K562 (cell line): ENCODE measurements around the gene PRDM8. TPM values are rescaled to one million over a fixed set of nuclear protein-coding genes. Genes with fewer than 3 reads are reported as not detected.

Source experiments
- ADNP ChIP-seq: fragments of 200-800 bp; sonication (Bioruptor generic); IDR thresholded peaks from 2 replicates; pipeline ENCODE4 v1.6.1; 2016; ENCODE audit warnings: missing genetic modification characterization, missing compliant biosample characterization
- DIDO1 ChIP-seq: fragments of 450-650 bp; IDR thresholded peaks from 2 replicates; pipeline ENCODE4 v1.6.1; 2016; ENCODE audit warnings: low read depth, missing biosample characterization, missing genetic modification characterization
- ETS2 ChIP-seq: IDR thresholded peaks from 2 replicates; pipeline ENCODE4 v1.6.1; 2016; ENCODE audit warnings: borderline replicate concordance, missing genetic modification characterization, mild to moderate bottlenecking, moderate library complexity, missing compliant biosample characterization; ENCODE audit not compliant: poor library complexity, severe bottlenecking
- FIP1L1 ChIP-seq: fragments of 200-400 bp; formaldehyde crosslinking; IDR thresholded peaks from 2 replicates; pipeline ENCODE4 v1.6.1; 2018; ENCODE audit warnings: mild to moderate bottlenecking, low read depth, low read length; ENCODE audit not compliant: poor library complexity, severe bottlenecking
- HDAC8 ChIP-seq: fragments of 450-650 bp; IDR thresholded peaks from 2 replicates; pipeline ENCODE4 v1.6.1; 2016; ENCODE audit warnings: mild to moderate bottlenecking, missing genetic modification characterization, moderate library complexity, missing compliant biosample characterization
- HMG20A ChIP-seq: fragments of 450-650 bp; formaldehyde crosslinking; conservative IDR thresholded peaks from 2 replicates; pipeline ENCODE4 v1.4.0; 2020; ENCODE audit warnings: mild to moderate bottlenecking, mixed read lengths
- KAT8 ChIP-seq: fragments of 450-650 bp; IDR thresholded peaks from 2 replicates; pipeline ENCODE4 v1.6.1; 2016; ENCODE audit warnings: low read depth, mild to moderate bottlenecking
- KDM4B ChIP-seq, 2 experiments: fragments of 450-650 bp in 1 of 2; sonication (generic) in 1 of 2; IDR thresholded peaks; 2 replicates each; pipeline ENCODE4 v1.6.1; 2016 to 2017; ENCODE audit warnings: borderline replicate concordance in 2 of 2, antibody characterized with exemption in 1 of 2, low read depth in 1 of 2, mild to moderate bottlenecking in 1 of 2
- LEF1 ChIP-seq: fragments of 450-650 bp; IDR thresholded peaks from 2 replicates; pipeline ENCODE4 v1.6.1; 2016; ENCODE audit warnings: mild to moderate bottlenecking
- POLR3A ChIP-seq: IDR thresholded peaks from 2 replicates; pipeline ENCODE4 v1.6.1; 2011; ENCODE audit warnings: borderline replicate concordance, mild to moderate bottlenecking, moderate library complexity; ENCODE audit not compliant: insufficient read length, insufficient read depth; ENCODE audit errors: extremely low read depth
- TCF7L2 ChIP-seq: fragments of 150-350 bp; IDR thresholded peaks from 2 replicates; pipeline ENCODE4 v1.6.1; 2016; ENCODE audit warnings: low read depth, mild to moderate bottlenecking, low read length, moderate library complexity
- TFAM ChIP-seq: fragments of 250-450 bp; sonication (Bioruptor Pico); conservative IDR thresholded peaks from 2 replicates; pipeline ENCODE4 v1.5.0; 2021; ENCODE audit warnings: mild to moderate bottlenecking, moderate library complexity
- TRIM24 ChIP-seq, 2 experiments: fragments of 450-650 bp; IDR thresholded peaks; 2 replicates each; pipeline ENCODE4 v1.6.1; 2016
- polyA plus RNA-seq, 8 experiments: library from polyadenylated mRNA; depleted of rRNA in 4 of 8; stranded (reverse) in 5 of 8; unstranded in 3 of 8; fragments of >200 nt; fragmentation: Nextera tagmentation in 2 of 8; fragmentation: Illumina TruSeq in 1 of 8; extraction: Ambion mirVana in 2 of 8; extraction: Trizol in 1 of 8; gene quantifications; 2 replicates each; pipeline versions ENCODE4 v1.2.1 to v1.2.3, GENCODE V29; 2011 to 2014; ENCODE audit warnings: inconsistent platforms in 1 of 8, missing spikeins in 1 of 8
- total RNA-seq, 7 experiments: library from RNA; depleted of rRNA in 6 of 7; stranded (reverse); fragments of >200 nt in 6 of 7; fragmentation: Illumina TruSeq in 2 of 7; extraction: Trizol in 2 of 7; gene quantifications; 2 replicates each; pipeline versions ENCODE4 v1.2.1 to v1.2.3, GENCODE V29; 2011 to 2021; ENCODE audit warnings: low replicate concordance in 1 of 7
- TF ChIP-seq, protein P1 (sequence below): fragments of 150-350 bp; conservative IDR thresholded peaks from 2 replicates; pipeline ENCODE4 v1.6.1; 2014; ENCODE audit warnings: low read length
- TF ChIP-seq, protein P2 (sequence below): fragments of 450-650 bp; formaldehyde crosslinking; IDR thresholded peaks from 2 replicates; pipeline ENCODE4 v1.4.0; 2022; ENCODE audit warnings: mild to moderate bottlenecking, moderate library complexity
- TF ChIP-seq, protein P3 (sequence below): fragments of 450-650 bp; IDR thresholded peaks from 2 replicates; pipeline ENCODE4 v1.6.1; 2016; ENCODE audit warnings: mild to moderate bottlenecking
- TF ChIP-seq, protein P4 (sequence below): sonication (generic); formaldehyde crosslinking; IDR thresholded peaks from 2 replicates; pipeline ENCODE4 v1.9.0; 2022; ENCODE audit warnings: mild to moderate bottlenecking, missing genetic modification reagents
- TF ChIP-seq, protein P5 (sequence below): fragments of 450-650 bp; formaldehyde crosslinking; IDR thresholded peaks from 2 replicates; pipeline ENCODE4 v1.4.0; 2020; ENCODE audit warnings: mild to moderate bottlenecking, moderate library complexity

PRDM8 gene
- total and polyA plus RNA-seq, 9 of the 15 experiments (the other 6 are each of a cell fraction or from before 2014, with no cell fraction given) = 0.40 TPM; not detected in 8

DNA sequence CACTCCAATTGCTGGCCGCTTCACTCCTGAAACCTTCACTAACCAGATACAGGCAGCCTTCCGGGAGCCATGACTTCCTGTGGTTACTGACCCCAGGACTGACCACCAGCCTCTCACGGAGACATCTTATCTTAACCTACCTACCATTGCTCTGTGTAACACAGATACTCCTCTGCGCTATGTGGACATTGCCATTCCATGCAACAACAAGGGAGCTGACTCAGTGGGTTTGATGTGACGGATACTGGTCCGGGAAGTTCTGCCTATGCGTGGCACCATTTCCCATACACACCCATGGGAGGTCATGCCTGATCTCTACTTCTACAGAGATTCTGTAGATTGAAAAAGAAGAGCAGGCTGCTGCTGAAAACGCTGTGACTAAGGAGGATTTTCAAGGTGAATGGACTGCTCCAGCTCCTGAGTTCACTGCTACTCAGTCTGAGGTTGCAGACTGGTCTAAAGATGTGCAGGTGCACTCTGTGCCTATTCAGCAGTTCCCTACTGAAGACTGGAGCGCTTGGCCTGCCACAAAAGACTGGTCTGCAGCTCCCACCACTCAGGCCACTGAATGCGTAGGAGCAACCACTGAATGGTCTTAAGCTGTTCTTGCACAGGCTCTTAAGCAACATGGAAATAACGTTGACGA is 35.8 kb upstream of the PRDM8 start (continued):
- TF ChIP-seq, protein P1, sequence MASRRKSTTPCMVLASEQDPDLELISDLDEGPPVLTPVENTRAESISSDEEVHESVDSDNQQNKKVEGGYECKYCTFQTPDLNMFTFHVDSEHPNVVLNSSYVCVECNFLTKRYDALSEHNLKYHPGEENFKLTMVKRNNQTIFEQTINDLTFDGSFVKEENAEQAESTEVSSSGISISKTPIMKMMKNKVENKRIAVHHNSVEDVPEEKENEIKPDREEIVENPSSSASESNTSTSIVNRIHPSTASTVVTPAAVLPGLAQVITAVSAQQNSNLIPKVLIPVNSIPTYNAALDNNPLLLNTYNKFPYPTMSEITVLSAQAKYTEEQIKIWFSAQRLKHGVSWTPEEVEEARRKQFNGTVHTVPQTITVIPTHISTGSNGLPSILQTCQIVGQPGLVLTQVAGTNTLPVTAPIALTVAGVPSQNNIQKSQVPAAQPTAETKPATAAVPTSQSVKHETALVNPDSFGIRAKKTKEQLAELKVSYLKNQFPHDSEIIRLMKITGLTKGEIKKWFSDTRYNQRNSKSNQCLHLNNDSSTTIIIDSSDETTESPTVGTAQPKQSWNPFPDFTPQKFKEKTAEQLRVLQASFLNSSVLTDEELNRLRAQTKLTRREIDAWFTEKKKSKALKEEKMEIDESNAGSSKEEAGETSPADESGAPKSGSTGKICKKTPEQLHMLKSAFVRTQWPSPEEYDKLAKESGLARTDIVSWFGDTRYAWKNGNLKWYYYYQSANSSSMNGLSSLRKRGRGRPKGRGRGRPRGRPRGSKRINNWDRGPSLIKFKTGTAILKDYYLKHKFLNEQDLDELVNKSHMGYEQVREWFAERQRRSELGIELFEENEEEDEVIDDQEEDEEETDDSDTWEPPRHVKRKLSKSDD = no peak
- TF ChIP-seq HDAC8 (tag) (no peak), POLR3A (no peak), TCF7L2 (no peak), KDM4B (IDR thresholded peaks at IDR 0.05; ENCODE audit: borderline replicate concordance in 2 of 2, low read depth in 1 of 2) (no peak), ADNP (tag) (no peak), KAT8 (no peak), LEF1 (no peak), HMG20A (CRISPR knock-in tag) (no peak), DIDO1 (no peak), ETS2 (no peak), TRIM24 (IDR thresholded peaks at IDR 0.05) (peak in 1 of 2 experiments; percentile 48; a peak in 1 of 4 replicates), TFAM (CRISPR knock-in tag) (no peak), FIP1L1 (no peak)
- TF ChIP-seq, protein P2, sequence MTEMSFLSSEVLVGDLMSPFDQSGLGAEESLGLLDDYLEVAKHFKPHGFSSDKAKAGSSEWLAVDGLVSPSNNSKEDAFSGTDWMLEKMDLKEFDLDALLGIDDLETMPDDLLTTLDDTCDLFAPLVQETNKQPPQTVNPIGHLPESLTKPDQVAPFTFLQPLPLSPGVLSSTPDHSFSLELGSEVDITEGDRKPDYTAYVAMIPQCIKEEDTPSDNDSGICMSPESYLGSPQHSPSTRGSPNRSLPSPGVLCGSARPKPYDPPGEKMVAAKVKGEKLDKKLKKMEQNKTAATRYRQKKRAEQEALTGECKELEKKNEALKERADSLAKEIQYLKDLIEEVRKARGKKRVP (CRISPR knock-in tag) = no peak
- TF ChIP-seq, protein P3, sequence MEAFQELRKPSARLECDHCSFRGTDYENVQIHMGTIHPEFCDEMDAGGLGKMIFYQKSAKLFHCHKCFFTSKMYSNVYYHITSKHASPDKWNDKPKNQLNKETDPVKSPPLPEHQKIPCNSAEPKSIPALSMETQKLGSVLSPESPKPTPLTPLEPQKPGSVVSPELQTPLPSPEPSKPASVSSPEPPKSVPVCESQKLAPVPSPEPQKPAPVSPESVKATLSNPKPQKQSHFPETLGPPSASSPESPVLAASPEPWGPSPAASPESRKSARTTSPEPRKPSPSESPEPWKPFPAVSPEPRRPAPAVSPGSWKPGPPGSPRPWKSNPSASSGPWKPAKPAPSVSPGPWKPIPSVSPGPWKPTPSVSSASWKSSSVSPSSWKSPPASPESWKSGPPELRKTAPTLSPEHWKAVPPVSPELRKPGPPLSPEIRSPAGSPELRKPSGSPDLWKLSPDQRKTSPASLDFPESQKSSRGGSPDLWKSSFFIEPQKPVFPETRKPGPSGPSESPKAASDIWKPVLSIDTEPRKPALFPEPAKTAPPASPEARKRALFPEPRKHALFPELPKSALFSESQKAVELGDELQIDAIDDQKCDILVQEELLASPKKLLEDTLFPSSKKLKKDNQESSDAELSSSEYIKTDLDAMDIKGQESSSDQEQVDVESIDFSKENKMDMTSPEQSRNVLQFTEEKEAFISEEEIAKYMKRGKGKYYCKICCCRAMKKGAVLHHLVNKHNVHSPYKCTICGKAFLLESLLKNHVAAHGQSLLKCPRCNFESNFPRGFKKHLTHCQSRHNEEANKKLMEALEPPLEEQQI = 0 out of 2 replicates have a peak, but pooled peaks have one; percentile 62
- TF ChIP-seq, protein P4, sequence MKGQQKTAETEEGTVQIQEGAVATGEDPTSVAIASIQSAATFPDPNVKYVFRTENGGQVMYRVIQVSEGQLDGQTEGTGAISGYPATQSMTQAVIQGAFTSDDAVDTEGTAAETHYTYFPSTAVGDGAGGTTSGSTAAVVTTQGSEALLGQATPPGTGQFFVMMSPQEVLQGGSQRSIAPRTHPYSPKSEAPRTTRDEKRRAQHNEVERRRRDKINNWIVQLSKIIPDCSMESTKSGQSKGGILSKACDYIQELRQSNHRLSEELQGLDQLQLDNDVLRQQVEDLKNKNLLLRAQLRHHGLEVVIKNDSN (CRISPR knock-in tag) = no peak
- TF ChIP-seq, protein P5, sequence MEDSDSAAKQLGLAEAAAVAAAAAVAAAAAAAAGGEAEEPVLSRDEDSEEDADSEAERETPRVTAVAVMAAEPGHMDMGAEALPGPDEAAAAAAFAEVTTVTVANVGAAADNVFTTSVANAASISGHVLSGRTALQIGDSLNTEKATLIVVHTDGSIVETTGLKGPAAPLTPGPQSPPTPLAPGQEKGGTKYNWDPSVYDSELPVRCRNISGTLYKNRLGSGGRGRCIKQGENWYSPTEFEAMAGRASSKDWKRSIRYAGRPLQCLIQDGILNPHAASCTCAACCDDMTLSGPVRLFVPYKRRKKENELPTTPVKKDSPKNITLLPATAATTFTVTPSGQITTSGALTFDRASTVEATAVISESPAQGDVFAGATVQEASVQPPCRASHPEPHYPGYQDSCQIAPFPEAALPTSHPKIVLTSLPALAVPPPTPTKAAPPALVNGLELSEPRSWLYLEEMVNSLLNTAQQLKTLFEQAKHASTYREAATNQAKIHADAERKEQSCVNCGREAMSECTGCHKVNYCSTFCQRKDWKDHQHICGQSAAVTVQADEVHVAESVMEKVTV (CRISPR knock-in tag) = no peak
